ENCODE measurements around the gene SOX6. TPM values are rescaled to one million over a fixed set of nuclear protein-coding genes. Genes with fewer than 3 reads are reported as not detected.

SOX6 gene
- polyA plus RNA-seq, 1 donor (not counting 4 experiments of a cell fraction or from before 2014, with no cell fraction given) = 6.0 TPM

GRCh38 chr11:16242806-16243205, 113.5 kb downstream of the SOX6 start:
- TF ChIP-seq EZH2 (IDR thresholded peaks at IDR 0.05; ENCODE audit: low read length) (no peak), CTCF (optimal IDR thresholded peaks at IDR 0.05 in 1 of 3, IDR thresholded peaks at IDR 0.05 in 1 of 3, conservative IDR thresholded peaks at IDR 0.05 in 1 of 3; ENCODE audit: extremely low read depth in 1 of 3, insufficient read depth in 2 of 3, low read length in 3 of 3) (no peak)
- H3K79me2 ChIP-seq (ENCODE audit: control insufficient read depth, insufficient read depth, low read length) = no peaks in the 10 kb centered on the region

GRCh38 chr11:16240687-16241086, 115.7 kb downstream of the SOX6 start:
- TF ChIP-seq CTCF (optimal IDR thresholded peaks at IDR 0.05 in 1 of 3, IDR thresholded peaks at IDR 0.05 in 1 of 3, conservative IDR thresholded peaks at IDR 0.05 in 1 of 3; ENCODE audit: extremely low read depth in 1 of 3, insufficient read depth in 2 of 3, low read length in 3 of 3) (no peak), EZH2 (IDR thresholded peaks at IDR 0.05; ENCODE audit: low read length) (no peak)
- Histone ChIP-seq H3K9me1 (ENCODE audit: control insufficient read depth, extremely low read depth, insufficient read depth, low read length) (no peaks in the 10 kb centered on the region), H3K4me3 (ENCODE audit: control insufficient read depth in 2 of 3, extremely low read depth in 1 of 3, insufficient read depth in 2 of 3, low read depth in 1 of 3, low read length in 3 of 3) (no peak overlapping the region), H3K27ac (ENCODE audit: control insufficient read depth, insufficient read depth, low read length) (no peak overlapping the region), H2AFZ (ENCODE audit: control insufficient read depth, low read length) (no peak overlapping the region), H3K4me2 (ENCODE audit: control insufficient read depth, extremely low read depth, insufficient read depth, low read depth, low read length) (no peak overlapping the region), H3K36me3 (ENCODE audit: control insufficient read depth in 2 of 2, extremely low read depth in 1 of 2, insufficient read depth in 2 of 2, low read length in 2 of 2) (no peaks in the 10 kb centered on the region), H3K79me2 (ENCODE audit: control insufficient read depth, insufficient read depth, low read length) (no peaks in the 10 kb centered on the region), H3K4me1 (ENCODE audit: control insufficient read depth, extremely low read depth, insufficient read depth, low read length) (no peaks in the 10 kb centered on the region), H3K27me3 (ENCODE audit: control insufficient read depth, extremely low read depth, insufficient read depth, low read length) (no peaks in the 10 kb centered on the region), H4K20me1 (ENCODE audit: control insufficient read depth, extremely low read depth, insufficient read depth, low read length) (no peaks in the 10 kb centered on the region), H3K9me3 (ENCODE audit: control insufficient read depth, low read depth, low read length) (no peaks in the 10 kb centered on the region), H3K9ac (ENCODE audit: control insufficient read depth, extremely low read depth, insufficient read depth, low read length) (no peak overlapping the region)
- dilution Hi-C loops (cut with MboI; ENCODE audit: extremely low pct_ligation_motif_present, low sequenced_read_pairs) = no loop called here
- FAIRE-seq (no peak), DNase-seq (ENCODE audit: low read depth, low spot score) (no peak)

More at GRCh38 chr11:16242806-16243205, 113.5 kb downstream of the SOX6 start:
- Histone ChIP-seq H3K4me2 (ENCODE audit: control insufficient read depth, extremely low read depth, insufficient read depth, low read depth, low read length) (no peak overlapping the region), H3K4me1 (ENCODE audit: control insufficient read depth, extremely low read depth, insufficient read depth, low read length) (no peaks in the 10 kb centered on the region), H3K36me3 (ENCODE audit: control insufficient read depth in 2 of 2, extremely low read depth in 1 of 2, insufficient read depth in 2 of 2, low read length in 2 of 2) (no peaks in the 10 kb centered on the region), H2AFZ (ENCODE audit: control insufficient read depth, low read length) (no peak overlapping the region), H3K27me3 (ENCODE audit: control insufficient read depth, extremely low read depth, insufficient read depth, low read length) (no peaks in the 10 kb centered on the region), H3K9me1 (ENCODE audit: control insufficient read depth, extremely low read depth, insufficient read depth, low read length) (no peaks in the 10 kb centered on the region), H3K27ac (ENCODE audit: control insufficient read depth, insufficient read depth, low read length) (no peak overlapping the region), H3K9me3 (ENCODE audit: control insufficient read depth, low read depth, low read length) (no peaks in the 10 kb centered on the region), H3K9ac (ENCODE audit: control insufficient read depth, extremely low read depth, insufficient read depth, low read length) (no peak overlapping the region), H4K20me1 (ENCODE audit: control insufficient read depth, extremely low read depth, insufficient read depth, low read length) (no peaks in the 10 kb centered on the region), H3K4me3 (ENCODE audit: control insufficient read depth in 2 of 3, extremely low read depth in 1 of 3, insufficient read depth in 2 of 3, low read depth in 1 of 3, low read length in 3 of 3) (no peak overlapping the region)
- DNase-seq (ENCODE audit: low read depth, low spot score) (no peak), FAIRE-seq (no peak)
- dilution Hi-C loops (cut with MboI; ENCODE audit: extremely low pct_ligation_motif_present, low sequenced_read_pairs) = no loop called here

Measured in keratinocyte (primary cell).